ENCODE data around the gene GPR146. TPM values are rescaled to one million over a fixed set of nuclear protein-coding genes. Genes with fewer than 3 reads are reported as not detected.

Gene GPR146
- total and polyA plus RNA-seq, 2 of the 13 experiments (the other 11 are each of a cell fraction or from before 2014, with no cell fraction given): 2.0 to 15.9 TPM

DNA sequence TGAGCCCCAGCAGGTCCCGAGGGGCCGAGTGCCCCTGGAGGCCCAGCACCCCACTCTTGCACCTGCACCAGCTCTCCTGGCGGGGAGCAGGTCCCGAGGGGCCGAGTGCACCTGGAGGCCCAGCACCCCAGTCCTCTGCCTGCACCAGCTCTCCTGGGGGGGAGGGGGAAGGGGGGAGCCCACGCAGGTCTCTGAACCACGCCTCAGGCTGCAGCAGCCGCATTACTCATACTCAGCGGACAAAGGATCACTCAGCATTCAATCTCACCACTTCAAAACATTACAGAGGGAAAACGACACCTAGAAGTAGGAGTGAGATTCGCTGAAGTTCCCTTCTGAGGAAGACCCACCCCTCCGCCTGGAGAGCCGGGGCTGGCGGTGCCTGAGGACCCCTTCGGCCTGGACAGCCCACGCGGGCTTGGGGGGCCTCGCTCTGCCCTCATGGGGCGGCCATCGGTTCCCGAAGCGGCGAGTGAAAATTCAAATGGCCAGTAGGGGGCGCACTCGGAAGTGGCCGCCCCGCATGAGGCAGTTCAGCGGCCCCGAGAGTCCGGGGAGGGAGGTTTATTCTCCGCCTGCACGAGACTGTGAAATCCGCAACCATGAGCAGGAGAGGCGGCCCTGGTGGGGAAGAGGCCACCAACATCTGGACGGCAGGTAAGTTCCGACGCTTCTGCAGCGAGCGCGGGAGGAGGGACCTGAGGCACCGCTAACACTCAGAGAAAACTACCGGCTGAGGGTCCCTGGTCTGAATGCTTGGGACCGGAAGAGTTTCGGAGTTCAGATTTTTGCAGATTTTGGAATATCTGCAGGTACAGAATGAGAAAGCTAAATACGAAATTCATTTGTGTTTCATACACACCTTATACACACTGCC lies 42.5 kb downstream of the GPR146 start (continued):
- TF ChIP-seq, protein P1, sequence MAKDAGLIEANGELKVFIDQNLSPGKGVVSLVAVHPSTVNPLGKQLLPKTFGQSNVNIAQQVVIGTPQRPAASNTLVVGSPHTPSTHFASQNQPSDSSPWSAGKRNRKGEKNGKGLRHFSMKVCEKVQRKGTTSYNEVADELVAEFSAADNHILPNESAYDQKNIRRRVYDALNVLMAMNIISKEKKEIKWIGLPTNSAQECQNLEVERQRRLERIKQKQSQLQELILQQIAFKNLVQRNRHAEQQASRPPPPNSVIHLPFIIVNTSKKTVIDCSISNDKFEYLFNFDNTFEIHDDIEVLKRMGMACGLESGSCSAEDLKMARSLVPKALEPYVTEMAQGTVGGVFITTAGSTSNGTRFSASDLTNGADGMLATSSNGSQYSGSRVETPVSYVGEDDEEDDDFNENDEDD (CRISPR knock-in tag; IDR thresholded peaks at IDR 0.05; ENCODE audit: borderline replicate concordance): no peak; the same call in 1 of the 2 replicates
- TF ChIP-seq ZNF256 (CRISPR knock-in tag; conservative IDR thresholded peaks at IDR 0.05): no peak
- no peak; the same call in 1 of the 2 replicates for TF ChIP-seq KMT2B (CRISPR knock-in tag; IDR thresholded peaks at IDR 0.05)
- TF ChIP-seq, protein P2, sequence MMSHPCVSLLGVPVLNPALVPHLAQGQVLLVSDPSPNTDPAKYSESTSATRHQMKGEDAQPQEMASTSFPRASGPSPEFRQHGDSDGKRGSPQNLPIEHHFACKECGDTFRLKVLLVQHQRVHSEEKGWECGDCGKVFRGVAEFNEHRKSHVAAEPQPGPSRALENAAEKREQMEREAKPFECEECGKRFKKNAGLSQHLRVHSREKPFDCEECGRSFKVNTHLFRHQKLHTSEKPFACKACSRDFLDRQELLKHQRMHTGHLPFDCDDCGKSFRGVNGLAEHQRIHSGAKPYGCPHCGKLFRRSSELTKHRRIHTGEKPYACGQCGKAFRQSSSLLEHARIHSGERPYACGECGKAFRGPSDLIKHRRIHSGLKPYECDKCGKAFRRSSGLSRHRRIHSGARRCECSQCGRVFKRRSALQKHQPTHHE (CRISPR knock-in tag; IDR thresholded peaks at IDR 0.05; ENCODE audit: borderline replicate concordance): 0 out of 2 replicates have a peak, but pooled peaks have one; percentile 19
- no peak for TF ChIP-seq AKAP8 (CRISPR knock-in tag; IDR thresholded peaks at IDR 0.05)
- no peak for TF ChIP-seq ZNF562 (CRISPR knock-in tag; IDR thresholded peaks at IDR 0.05; ENCODE audit: borderline replicate concordance)
- TF ChIP-seq MAZ (IDR thresholded peaks at IDR 0.05; ENCODE audit: borderline replicate concordance, low read depth, low read length): no peak
- TF ChIP-seq MAZ (CRISPR knock-in tag; IDR thresholded peaks at IDR 0.05; ENCODE audit: low read depth): peak; percentile 44; the same call in 1 of the 2 replicates
- TF ChIP-seq, protein P3, sequence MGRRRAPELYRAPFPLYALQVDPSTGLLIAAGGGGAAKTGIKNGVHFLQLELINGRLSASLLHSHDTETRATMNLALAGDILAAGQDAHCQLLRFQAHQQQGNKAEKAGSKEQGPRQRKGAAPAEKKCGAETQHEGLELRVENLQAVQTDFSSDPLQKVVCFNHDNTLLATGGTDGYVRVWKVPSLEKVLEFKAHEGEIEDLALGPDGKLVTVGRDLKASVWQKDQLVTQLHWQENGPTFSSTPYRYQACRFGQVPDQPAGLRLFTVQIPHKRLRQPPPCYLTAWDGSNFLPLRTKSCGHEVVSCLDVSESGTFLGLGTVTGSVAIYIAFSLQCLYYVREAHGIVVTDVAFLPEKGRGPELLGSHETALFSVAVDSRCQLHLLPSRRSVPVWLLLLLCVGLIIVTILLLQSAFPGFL (CRISPR knock-in tag; IDR thresholded peaks at IDR 0.05): no peak
- TF ChIP-seq, protein P4, sequence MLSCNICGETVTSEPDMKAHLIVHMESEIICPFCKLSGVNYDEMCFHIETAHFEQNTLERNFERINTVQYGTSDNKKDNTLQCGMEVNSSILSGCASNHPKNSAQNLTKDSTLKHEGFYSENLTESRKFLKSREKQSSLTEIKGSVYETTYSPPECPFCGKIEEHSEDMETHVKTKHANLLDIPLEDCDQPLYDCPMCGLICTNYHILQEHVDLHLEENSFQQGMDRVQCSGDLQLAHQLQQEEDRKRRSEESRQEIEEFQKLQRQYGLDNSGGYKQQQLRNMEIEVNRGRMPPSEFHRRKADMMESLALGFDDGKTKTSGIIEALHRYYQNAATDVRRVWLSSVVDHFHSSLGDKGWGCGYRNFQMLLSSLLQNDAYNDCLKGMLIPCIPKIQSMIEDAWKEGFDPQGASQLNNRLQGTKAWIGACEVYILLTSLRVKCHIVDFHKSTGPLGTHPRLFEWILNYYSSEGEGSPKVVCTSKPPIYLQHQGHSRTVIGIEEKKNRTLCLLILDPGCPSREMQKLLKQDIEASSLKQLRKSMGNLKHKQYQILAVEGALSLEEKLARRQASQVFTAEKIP (CRISPR knock-in tag; IDR thresholded peaks at IDR 0.05; ENCODE audit: borderline replicate concordance): no peak
- TF ChIP-seq MXD4 (CRISPR knock-in tag; IDR thresholded peaks at IDR 0.05): peak; percentile 61; the same call in 1 of the 2 replicates
- TF ChIP-seq, protein P5, sequence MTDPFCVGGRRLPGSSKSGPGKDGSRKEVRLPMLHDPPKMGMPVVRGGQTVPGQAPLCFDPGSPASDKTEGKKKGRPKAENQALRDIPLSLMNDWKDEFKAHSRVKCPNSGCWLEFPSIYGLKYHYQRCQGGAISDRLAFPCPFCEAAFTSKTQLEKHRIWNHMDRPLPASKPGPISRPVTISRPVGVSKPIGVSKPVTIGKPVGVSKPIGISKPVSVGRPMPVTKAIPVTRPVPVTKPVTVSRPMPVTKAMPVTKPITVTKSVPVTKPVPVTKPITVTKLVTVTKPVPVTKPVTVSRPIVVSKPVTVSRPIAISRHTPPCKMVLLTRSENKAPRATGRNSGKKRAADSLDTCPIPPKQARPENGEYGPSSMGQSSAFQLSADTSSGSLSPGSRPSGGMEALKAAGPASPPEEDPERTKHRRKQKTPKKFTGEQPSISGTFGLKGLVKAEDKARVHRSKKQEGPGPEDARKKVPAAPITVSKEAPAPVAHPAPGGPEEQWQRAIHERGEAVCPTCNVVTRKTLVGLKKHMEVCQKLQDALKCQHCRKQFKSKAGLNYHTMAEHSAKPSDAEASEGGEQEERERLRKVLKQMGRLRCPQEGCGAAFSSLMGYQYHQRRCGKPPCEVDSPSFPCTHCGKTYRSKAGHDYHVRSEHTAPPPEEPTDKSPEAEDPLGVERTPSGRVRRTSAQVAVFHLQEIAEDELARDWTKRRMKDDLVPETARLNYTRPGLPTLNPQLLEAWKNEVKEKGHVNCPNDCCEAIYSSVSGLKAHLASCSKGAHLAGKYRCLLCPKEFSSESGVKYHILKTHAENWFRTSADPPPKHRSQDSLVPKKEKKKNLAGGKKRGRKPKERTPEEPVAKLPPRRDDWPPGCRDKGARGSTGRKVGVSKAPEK (CRISPR knock-in tag; IDR thresholded peaks at IDR 0.05; ENCODE audit: borderline replicate concordance): 0 out of 2 replicates have a peak, but pooled peaks have one; percentile 2
- TF ChIP-seq, protein P6, sequence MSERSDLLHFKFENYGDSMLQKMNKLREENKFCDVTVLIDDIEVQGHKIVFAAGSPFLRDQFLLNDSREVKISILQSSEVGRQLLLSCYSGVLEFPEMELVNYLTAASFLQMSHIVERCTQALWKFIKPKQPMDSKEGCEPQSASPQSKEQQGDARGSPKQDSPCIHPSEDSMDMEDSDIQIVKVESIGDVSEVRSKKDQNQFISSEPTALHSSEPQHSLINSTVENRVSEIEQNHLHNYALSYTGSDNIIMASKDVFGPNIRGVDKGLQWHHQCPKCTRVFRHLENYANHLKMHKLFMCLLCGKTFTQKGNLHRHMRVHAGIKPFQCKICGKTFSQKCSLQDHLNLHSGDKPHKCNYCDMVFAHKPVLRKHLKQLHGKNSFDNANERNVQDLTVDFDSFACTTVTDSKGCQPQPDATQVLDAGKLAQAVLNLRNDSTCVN (CRISPR knock-in tag; IDR thresholded peaks at IDR 0.05; ENCODE audit: borderline replicate concordance): peak; percentile 36; the same call in 1 of the 2 replicates
- TF ChIP-seq CENPT (CRISPR knock-in tag; IDR thresholded peaks at IDR 0.05; ENCODE audit: low read depth): no peak
- TF ChIP-seq, protein P7, sequence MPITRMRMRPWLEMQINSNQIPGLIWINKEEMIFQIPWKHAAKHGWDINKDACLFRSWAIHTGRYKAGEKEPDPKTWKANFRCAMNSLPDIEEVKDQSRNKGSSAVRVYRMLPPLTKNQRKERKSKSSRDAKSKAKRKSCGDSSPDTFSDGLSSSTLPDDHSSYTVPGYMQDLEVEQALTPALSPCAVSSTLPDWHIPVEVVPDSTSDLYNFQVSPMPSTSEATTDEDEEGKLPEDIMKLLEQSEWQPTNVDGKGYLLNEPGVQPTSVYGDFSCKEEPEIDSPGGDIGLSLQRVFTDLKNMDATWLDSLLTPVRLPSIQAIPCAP (CRISPR knock-in tag; IDR thresholded peaks at IDR 0.05; ENCODE audit: low read depth): no peak
- no peak for TF ChIP-seq ZNF678 (CRISPR knock-in tag; IDR thresholded peaks at IDR 0.05)

All from HepG2 (cell line).